Measurements from ENCODE around the gene GTF2H4.
A peak's percentile ranks its signal among the peaks of the same experiment; 100 is the strongest.
"Not testable (repeated sequence)": the region's sequence is repeated elsewhere in the genome, so short reads cannot be mapped to it uniquely, and the experiment has no call there.

GTF2H4 gene

GRCh38 chr6:30907758-30908591 lies at the start of gene GTF2H4:
TSS of gene GTF2H4 (plus strand) at chr6:30908207.
- FAIRE-seq, result peak; percentile 74

GRCh38 chr6:30859726-30860125 lies 48.3 kb upstream of the GTF2H4 start:
- not testable (repeated sequence) for FAIRE-seq

- no peak for FAIRE-seq
Measured at GRCh38 chr6:30861257-30862048, 46.6 kb upstream of the GTF2H4 start.

GRCh38 chr6:30862156-30862875 lies 45.7 kb upstream of the GTF2H4 start:
- no peak for FAIRE-seq

- no peak for FAIRE-seq
Measured at GRCh38 chr6:30864325-30864724, 43.7 kb upstream of the GTF2H4 start.

- not testable (repeated sequence) for FAIRE-seq
Measured at GRCh38 chr6:30869241-30869749, 38.7 kb upstream of the GTF2H4 start.

- no peak for FAIRE-seq
Measured at GRCh38 chr6:30870546-30870945, 37.5 kb upstream of the GTF2H4 start.

- FAIRE-seq, result no peak
Measured at GRCh38 chr6:30871592-30872183, 36.3 kb upstream of the GTF2H4 start.

- FAIRE-seq, result no peak
Measured at GRCh38 chr6:30873137-30873640, 34.8 kb upstream of the GTF2H4 start.

- FAIRE-seq, result not testable (repeated sequence)
Measured at GRCh38 chr6:30873795-30874194, 34.2 kb upstream of the GTF2H4 start.

- FAIRE-seq, result no peak
Measured at GRCh38 chr6:30875244-30876038, 32.6 kb upstream of the GTF2H4 start.

- no peak for FAIRE-seq
Measured at GRCh38 chr6:30876039-30876730, 31.8 kb upstream of the GTF2H4 start.

- peak; percentile 32 for FAIRE-seq
Measured at GRCh38 chr6:30877419-30878262, 30.4 kb upstream of the GTF2H4 start.

- no peak for FAIRE-seq
Measured at GRCh38 chr6:30879684-30880427, 28.2 kb upstream of the GTF2H4 start.

GRCh38 chr6:30880698-30881252 lies 27.2 kb upstream of the GTF2H4 start:
- no peak for FAIRE-seq

- no peak for FAIRE-seq
Measured at GRCh38 chr6:30881392-30882203, 26.4 kb upstream of the GTF2H4 start.

GRCh38 chr6:30882204-30882758 lies 25.7 kb upstream of the GTF2H4 start:
- FAIRE-seq, result no peak

Measured in A204.1 (cell line).